ENCODE results near the gene CTNNA3. TPM values are rescaled to one million over a fixed set of nuclear protein-coding genes. Genes with fewer than 3 reads are reported as not detected.

Gene CTNNA3
- total RNA-seq, 2 donors from 2014 or later, result 20.3 to 23.8 TPM

- Histone ChIP-seq H3K9me3 (no peaks in the 10 kb centered on the region), H3K4me3 (no peak overlapping the region), H3K27me3 (no peaks in the 10 kb centered on the region), H3K27ac (no peak overlapping the region), H3K4me1 (no peaks in the 10 kb centered on the region), H3K36me3 (no peaks in the 10 kb centered on the region)
- DNase-seq (ENCODE audit: low spot score), result no peak
- no peak for TF ChIP-seq CTCF (IDR thresholded peaks at IDR 0.05)
Observed at GRCh38 chr10:67011480-67011879, 684.5 kb downstream of the CTNNA3 start.

- Histone ChIP-seq H3K4me3 (no peak overlapping the region), H3K9me3 (no peaks in the 10 kb centered on the region), H3K27ac (no peak overlapping the region), H3K36me3 (no peaks in the 10 kb centered on the region), H3K27me3 (no peaks in the 10 kb centered on the region), H3K4me1 (no peaks in the 10 kb centered on the region)
- TF ChIP-seq CTCF (IDR thresholded peaks at IDR 0.05), result no peak
- DNase-seq (ENCODE audit: low spot score), result no peak
Observed at GRCh38 chr10:67005981-67006380, 690.0 kb downstream of the CTNNA3 start.

- Histone ChIP-seq H3K4me3 (no peak overlapping the region), H3K4me1 (no peaks in the 10 kb centered on the region), H3K27ac (no peak overlapping the region)
Observed at GRCh38 chr10:67004690-67005089, 691.3 kb downstream of the CTNNA3 start.

GRCh38 chr10:66999762-67000545 lies 696.0 kb downstream of the CTNNA3 start:
- Histone ChIP-seq H3K36me3 (no peaks in the 10 kb centered on the region), H3K4me1 (no peaks in the 10 kb centered on the region), H3K9me3 (no peaks in the 10 kb centered on the region), H3K27me3 (no peaks in the 10 kb centered on the region), H3K4me3 (no peak overlapping the region), H3K27ac (no peak overlapping the region)
- no peak for TF ChIP-seq CTCF (IDR thresholded peaks at IDR 0.05)
- no peak for DNase-seq (ENCODE audit: low spot score)

More at GRCh38 chr10:67004690-67005089, 691.3 kb downstream of the CTNNA3 start:
- no peak for TF ChIP-seq CTCF (IDR thresholded peaks at IDR 0.05)
- H3K9me3 ChIP-seq, result no peaks in the 10 kb centered on the region
- H3K27me3 ChIP-seq, result no peaks in the 10 kb centered on the region
- no peak for DNase-seq (ENCODE audit: low spot score)
- H3K36me3 ChIP-seq, result no peaks in the 10 kb centered on the region

- no peak for TF ChIP-seq CTCF (IDR thresholded peaks at IDR 0.05)
- no peak overlapping the region for H3K4me3 ChIP-seq
- no peak for DNase-seq (ENCODE audit: low spot score)
- H3K27me3 ChIP-seq, result no peaks in the 10 kb centered on the region
- no peaks in the 10 kb centered on the region for H3K4me1 ChIP-seq
- H3K27ac ChIP-seq, result no peak overlapping the region
- no peaks in the 10 kb centered on the region for H3K36me3 ChIP-seq
- no peaks in the 10 kb centered on the region for H3K9me3 ChIP-seq
Observed at GRCh38 chr10:66996996-66997395, 699.0 kb downstream of the CTNNA3 start.

All from right atrium auricular region (tissue), 2 donors.